IMR-90 (cell line): ENCODE data around the gene SLC35E3. TPM values are rescaled to one million over a fixed set of nuclear protein-coding genes. Genes with fewer than 3 reads are reported as not detected.

Experiments
- ATAC-seq: fragments of 200-7000 bp; cut with Tn5 transposase; 2 replicates; pipeline ENCODE4 v1.9.1; 2020; ENCODE audit warnings: low read depth, mild to moderate bottlenecking, moderate library complexity
- BruUV-seq: library from RNA; stranded (reverse); fragments of 400-500 nt; replicated peaks from 2 replicates; lab custom pipeline; 2021; lab: Mats Ljungman, UMichigan
- CTCF ChIA-PET: fragments of 300-600 bp; formaldehyde crosslinking; extraction: SDS; loops from one replicate; lab custom pipeline; 2021; ENCODE audit warnings: antibody characterized with exemption; lab: Yijun Ruan, JAX
- POLR2A ChIA-PET: fragments of 300-600 bp; sonication (Branson Sonifier 250); formaldehyde crosslinking; loops from one replicate; lab custom pipeline; 2022; ENCODE audit warnings: antibody characterized with exemption; ENCODE audit not compliant: unreplicated experiment; lab: Charles Lee
- DNase-seq: peaks from one replicate; pipeline ENCODE4 v3.0.0; 2013
- H2AFZ ChIP-seq: replicated peaks from 2 replicates; pipeline ENCODE3; 2013; ENCODE audit warnings: low read length, mild to moderate bottlenecking; ENCODE audit not compliant: poor library complexity
- H2AK5ac ChIP-seq: 2 replicates; pipeline ENCODE4 v1.6.1; 2013; ENCODE audit warnings: low read depth, low read length, inconsistent platforms
- H2AK9ac ChIP-seq: replicated peaks from 2 replicates; pipeline ENCODE3; 2013; ENCODE audit warnings: mild to moderate bottlenecking, low read depth, low read length, moderate library complexity; ENCODE audit not compliant: poor library complexity
- H2BK120ac ChIP-seq: 2 replicates; pipeline ENCODE4 v1.6.1; 2013; ENCODE audit warnings: low read depth, low read length, inconsistent platforms
- H2BK15ac ChIP-seq: 3 replicates; pipeline ENCODE4 v1.6.1; 2013; ENCODE audit warnings: low read depth, low read length, inconsistent platforms
- H2BK20ac ChIP-seq: 2 replicates; pipeline ENCODE4 v1.6.1; 2013; ENCODE audit warnings: low read depth, mild to moderate bottlenecking, inconsistent platforms, low read length, moderate library complexity
- H2BK5ac ChIP-seq: 2 replicates; pipeline ENCODE4 v1.6.1; 2013; ENCODE audit warnings: mild to moderate bottlenecking, low read depth, low read length, inconsistent platforms; ENCODE audit not compliant: poor library complexity, severe bottlenecking
- H3K14ac ChIP-seq: replicated peaks from 2 replicates; pipeline ENCODE4 v1.6.1; 2013; ENCODE audit warnings: low read depth, low read length, inconsistent platforms
- H3K18ac ChIP-seq: 2 replicates; pipeline ENCODE4 v1.6.1; 2013; ENCODE audit warnings: low read depth, low read length, control low read depth
- H3K23ac ChIP-seq: 2 replicates; pipeline ENCODE4 v1.6.1; 2013; ENCODE audit warnings: low read depth, low read length, inconsistent platforms
- H3K27ac ChIP-seq: 2 replicates; pipeline ENCODE4 v1.5.1; 2013; ENCODE audit warnings: mild to moderate bottlenecking, control low read depth, low read length; ENCODE audit not compliant: insufficient read depth
- H3K27me3 ChIP-seq: 2 replicates; pipeline ENCODE4 v1.6.1; 2013; ENCODE audit warnings: low read length; ENCODE audit not compliant: control insufficient read depth, insufficient read depth
- H3K36me3 ChIP-seq: 2 replicates; pipeline ENCODE4 v1.6.1; 2013; ENCODE audit warnings: low read length, mixed read lengths; ENCODE audit not compliant: control insufficient read depth, insufficient read depth
- H3K4ac ChIP-seq: 2 replicates; pipeline ENCODE4 v1.6.1; 2013; ENCODE audit warnings: low read depth, low read length, inconsistent platforms
- H3K4me1 ChIP-seq: 2 replicates; pipeline ENCODE4 v1.6.1; 2013; ENCODE audit warnings: low read length, mixed read lengths; ENCODE audit not compliant: control insufficient read depth, insufficient read depth
- H3K4me2 ChIP-seq: 2 replicates; pipeline ENCODE4 v1.6.1; 2013; ENCODE audit warnings: low read depth, mild to moderate bottlenecking, control low read depth, low read length, moderate library complexity
- H3K4me3 ChIP-seq: 2 replicates; pipeline ENCODE4 v1.5.1; 2013; ENCODE audit warnings: low read depth, mild to moderate bottlenecking, control low read depth, low read length, moderate library complexity; ENCODE audit not compliant: insufficient read depth
- H3K56ac ChIP-seq: 2 replicates; pipeline ENCODE4 v1.6.1; 2013; ENCODE audit warnings: low read length, inconsistent platforms; ENCODE audit not compliant: insufficient read depth; ENCODE audit errors: extremely low read depth
- H3K79me1 ChIP-seq, 2 experiments: 2 replicates each; pipeline ENCODE4 v1.6.1; 2013; ENCODE audit warnings: low read length in 2 of 2, inconsistent platforms in 1 of 2, low read depth in 1 of 2
- H3K9ac ChIP-seq: 2 replicates; pipeline ENCODE4 v1.6.1; 2013; ENCODE audit warnings: low read depth, low read length, control low read depth
- H3K9me1 ChIP-seq: 2 replicates; pipeline ENCODE4 v1.6.1; 2013; ENCODE audit warnings: low read length, inconsistent platforms; ENCODE audit not compliant: insufficient read depth
- H3K9me3 ChIP-seq: 2 replicates; pipeline ENCODE4 v1.6.1; 2013; ENCODE audit warnings: low read length; ENCODE audit not compliant: control insufficient read depth, insufficient read depth
- H4K20me1 ChIP-seq: 2 replicates; pipeline ENCODE4 v1.6.1; 2013; ENCODE audit warnings: low read length, inconsistent platforms; ENCODE audit not compliant: insufficient read depth
- H4K5ac ChIP-seq: 2 replicates; pipeline ENCODE4 v1.6.1; 2013; ENCODE audit warnings: mild to moderate bottlenecking, low read depth, low read length, control low read depth
- H4K8ac ChIP-seq, 2 experiments: 2 replicates each; pipeline ENCODE4 v1.6.1; 2013; ENCODE audit warnings: low read depth in 2 of 2, low read length in 2 of 2, control low read depth in 1 of 2, inconsistent platforms in 1 of 2
- H4K91ac ChIP-seq: 2 replicates; pipeline ENCODE4 v1.6.1; 2013; ENCODE audit warnings: low read depth, low read length, inconsistent platforms; ENCODE audit not compliant: insufficient read depth
- BHLHE40 ChIP-seq: fragments of 150-350 bp; IDR thresholded peaks from 2 replicates; pipeline ENCODE4 v1.6.1; 2016; ENCODE audit warnings: mild to moderate bottlenecking, low read depth, low read length
- CEBPB ChIP-seq: IDR thresholded peaks from 2 replicates; pipeline ENCODE4 v1.6.1; 2012; ENCODE audit warnings: low read depth, low read length, improper control_type of control experiment
- ELK1 ChIP-seq: fragments of 150-350 bp; IDR thresholded peaks from 2 replicates; pipeline ENCODE4 v1.6.1; 2016; ENCODE audit warnings: low read depth, mild to moderate bottlenecking, low read length, moderate library complexity, borderline replicate concordance
- MAZ ChIP-seq: IDR thresholded peaks from 2 replicates; pipeline ENCODE4 v1.6.1; 2012; ENCODE audit warnings: low read depth, mild to moderate bottlenecking, low read length, improper control_type of control experiment, moderate library complexity, borderline replicate concordance
- MXI1 ChIP-seq: IDR thresholded peaks from 2 replicates; pipeline ENCODE4 v1.6.1; 2012; ENCODE audit warnings: low read depth, mild to moderate bottlenecking, low read length, moderate library complexity, borderline replicate concordance
- POLR2A ChIP-seq: IDR thresholded peaks from 2 replicates; pipeline ENCODE4 v1.6.1; 2012; ENCODE audit warnings: mild to moderate bottlenecking, low read depth, low read length
- RAD21 ChIP-seq: IDR thresholded peaks from 2 replicates; pipeline ENCODE4 v1.6.1; 2012; ENCODE audit warnings: low read length, improper control_type of control experiment
- RCOR1 ChIP-seq: IDR thresholded peaks from 2 replicates; pipeline ENCODE4 v1.6.1; 2012; ENCODE audit warnings: mild to moderate bottlenecking, low read length, improper control_type of control experiment; ENCODE audit not compliant: insufficient replicate concordance
- RFX5 ChIP-seq: IDR thresholded peaks from 2 replicates; pipeline ENCODE4 v1.8.0; 2012; ENCODE audit warnings: low read depth, mild to moderate bottlenecking, low read length, moderate library complexity
- WGBS, 2 experiments: methylation state at CpG; one replicate each; pipeline versions ENCODE4 v1.1.5 to v1.1.7; 2013; ENCODE audit warnings: missing lambda C conversion rate in 2 of 2; ENCODE audit not compliant: insufficient read length in 1 of 2; ENCODE audit errors: extremely low coverage in 2 of 2; 5-methylcytosine and 5-hydroxymethylcytosine counted together
- dilution Hi-C: fragments of 300-500 bp; cut with HindIII; formaldehyde crosslinking; loops from one replicate; pipeline ENCODE4 v1.14.3; 2018; ENCODE audit warnings: low sequenced_read_pairs; ENCODE audit not compliant: unreplicated experiment
- in situ Hi-C: fragments of 300-500 bp; cut with MboI; formaldehyde crosslinking; loops from 3 replicates; pipeline ENCODE4 v1.14.3; 2019; ENCODE audit warnings: low sequenced_read_pairs, inconsistent platforms, mixed read lengths
- intact Hi-C: fragments of 100-400 bp; cut with micrococcal nuclease; formaldehyde crosslinking; loops from 2 replicates; pipeline ENCODE4 v1.10.0; 2022
- polyA plus RNA-seq, 3 experiments: library from polyadenylated mRNA; depleted of rRNA; stranded (reverse); fragments of >200 nt; gene quantifications; 2 replicates each; pipeline ENCODE4 v1.2.3, GENCODE V29; 2012; ENCODE audit warnings: low replicate concordance in 1 of 3
- total RNA-seq: library from RNA; depleted of rRNA; stranded (reverse); fragments of >200 nt; gene quantifications from 2 replicates; pipeline ENCODE4 v1.2.3, GENCODE V29; 2012

The SLC35E3 gene
- total and polyA plus RNA-seq, 2 of the 4 experiments (the other 2 are of a cell fraction), result 3.6 to 5.1 TPM

- Histone ChIP-seq H3K9me1 (no peaks in the 10 kb centered on the region), H2AFZ (peak overlapping the region; percentile 97), H4K8ac (peak overlapping the region; percentile 87 to 100), H3K56ac (peak overlapping the region; percentile 69), H3K36me3 (no peaks in the 10 kb centered on the region), H3K14ac (peak overlapping the region; percentile 99), H3K79me1 (peaks cover 10 to 20% of the 10 kb centered on the region in 2 experiments; a peak in 3 of 4 replicates), H2BK15ac (peak overlapping the region; percentile 25; the same call in 1 of the 3 replicates), H3K27me3 (no peaks in the 10 kb centered on the region), H2BK120ac (peak overlapping the region; percentile 88), H3K23ac (0 out of 2 replicates have a peak overlapping the region, but pooled peaks have one; percentile 81), H3K27ac (peak overlapping the region; percentile 31), H3K4me3 (peak overlapping the region; percentile 77), H3K9ac (peak overlapping the region; percentile 63), H3K9me3 (no peaks in the 10 kb centered on the region), H3K4me2 (peak overlapping the region; percentile 86), H4K20me1 (no peaks in the 10 kb centered on the region), H4K5ac (peak overlapping the region; percentile 87), H4K91ac (peak overlapping the region; percentile 82), H2AK5ac (no peak overlapping the region), H3K18ac (peak overlapping the region; percentile 51; the same call in 1 of the 2 replicates), H2BK20ac (peak overlapping the region; percentile 82; the same call in 1 of the 2 replicates), H3K4ac (peak overlapping the region; percentile 96), H2BK5ac (peak overlapping the region; percentile 77), H2AK9ac (peak overlapping the region; percentile 63), H3K4me1 (no peaks in the 10 kb centered on the region)
- intact Hi-C loops, result loop anchor here (5.0 kb wide), 1 partner anchor 42 kb away; no protein-coding TSS in a partner anchor
- POLR2A ChIA-PET, result interaction anchor here (0.5 to 2.0 kb wide), 2 partner anchors 63 to 1007 kb away, joined by 5 to 9 read pairs; no protein-coding TSS in a partner anchor
- CTCF ChIA-PET, result interaction anchor here (0.6 kb wide), 2 partner anchors 9 to 21 kb away, joined by 3 to 5 read pairs; no protein-coding TSS in a partner anchor
- TF ChIP-seq MAZ (no peak), RAD21 (no peak), MXI1 (no peak), BHLHE40 (no peak), CEBPB (no peak), RFX5 (no peak), RCOR1 (no peak), ELK1 (no peak), POLR2A (no peak)
- in situ Hi-C loops, result no loop called here
- DNase-seq, result no peak
- dilution Hi-C loops, result no loop called here
- WGBS, 2 experiments, result no CpG with 5 or more reads among the region's 9 CpGs
- no peak for ATAC-seq
- BruUV-seq, result no TSS peak
These were observed 536 bp upstream of the SLC35E3 start for GRCh38 chr12:68745376-68745903.
